Gastroesophageal sphincter (tissue), 3 donors: ENCODE data around the gene THRAP3.

Source experiments
- CTCF ChIP-seq, 4 experiments: fragments of 200-600 bp in 2 of 4; fragments of 450-650 bp in 2 of 4; sonication (generic) in 1 of 4; IDR thresholded peaks; one replicate each; pipeline ENCODE4 v1.5.1; 2017 to 2019; ENCODE audit warnings: antibody characterized with exemption in 4 of 4, mild to moderate bottlenecking in 2 of 4, moderate library complexity in 2 of 4
- EP300 ChIP-seq: sonication (generic); formaldehyde crosslinking; IDR thresholded peaks from one replicate; pipeline ENCODE4 v1.6.1; 2017; ENCODE audit warnings: antibody characterized with exemption, mild to moderate bottlenecking
- POLR2A ChIP-seq, 2 donors: fragments of 450-650 bp; IDR thresholded peaks; one replicate each; pipeline ENCODE4 v1.6.1; 2017; ENCODE audit warnings: antibody characterized with exemption in 2 of 2, mild to moderate bottlenecking in 2 of 2, moderate library complexity in 1 of 2
- POLR2AphosphoS5 ChIP-seq: sonication (generic); formaldehyde crosslinking; IDR thresholded peaks from one replicate; pipeline ENCODE4 v1.6.1; 2017; ENCODE audit warnings: antibody characterized with exemption

- peak in 3 of 4 experiments; percentile 94 to 97 (median 95) for TF ChIP-seq CTCF (IDR thresholded peaks at IDR 0.05)
- no peak for TF ChIP-seq POLR2A (IDR thresholded peaks at IDR 0.05)
- peak; percentile 81 for TF ChIP-seq POLR2AphosphoS5
- TF ChIP-seq EP300, result no peak
Measured at GRCh38 chr1:36187800-36188593, 36.2 kb upstream of the THRAP3 start.
